NCI-H187 (cell line): ENCODE results near the gene TCF7.
"Not testable (repeated sequence)": the region's sequence is repeated elsewhere in the genome, so short reads cannot be mapped to it uniquely, and the experiment has no call there.

ENCODE experiments used
- DNase-seq, 2 experiments: peaks; one replicate each; lab custom pipeline; 2025; lab: John Stamatoyannopoulos, UW

TCF7 gene

DNA sequence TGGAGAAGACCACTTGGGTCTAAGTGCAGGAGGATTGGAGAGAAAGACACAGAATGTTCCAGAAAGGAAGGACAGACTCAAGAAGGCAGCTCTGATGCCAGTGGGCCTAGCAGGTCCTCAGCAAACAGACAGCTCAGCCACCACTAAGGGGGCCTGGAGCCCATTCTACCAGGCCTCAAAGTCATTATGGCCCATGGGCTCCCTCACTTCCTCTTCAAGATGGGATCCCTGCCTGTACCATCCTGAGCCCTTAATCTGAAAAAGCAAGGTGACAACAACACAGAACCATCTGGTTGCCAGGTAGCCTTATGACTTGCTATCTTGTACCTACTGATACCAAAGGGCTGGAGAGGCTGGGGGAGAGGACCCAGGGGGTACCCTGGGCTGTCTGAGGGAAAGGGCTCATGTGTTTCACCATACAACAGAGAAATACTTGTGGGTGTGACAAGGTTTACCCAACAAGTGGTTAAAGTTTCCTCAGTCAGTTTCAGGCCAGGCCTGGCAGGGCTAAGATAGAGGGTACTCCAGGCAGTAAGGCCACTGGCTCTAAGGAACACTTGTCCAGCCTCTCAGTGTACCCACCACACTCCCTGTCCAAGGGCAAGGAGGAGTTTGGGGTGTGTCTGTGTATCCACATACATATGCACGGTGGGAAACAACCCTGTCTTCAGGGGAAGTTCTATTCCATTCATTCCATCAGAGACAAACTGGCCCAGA is 30.7 kb downstream of the TCF7 start:
- DNase-seq, result no peak

GRCh38 chr5:134145779-134146581 is 31.5 kb downstream of the TCF7 start:
- DNase-seq, result peak; percentile 6 to 12

DNA sequence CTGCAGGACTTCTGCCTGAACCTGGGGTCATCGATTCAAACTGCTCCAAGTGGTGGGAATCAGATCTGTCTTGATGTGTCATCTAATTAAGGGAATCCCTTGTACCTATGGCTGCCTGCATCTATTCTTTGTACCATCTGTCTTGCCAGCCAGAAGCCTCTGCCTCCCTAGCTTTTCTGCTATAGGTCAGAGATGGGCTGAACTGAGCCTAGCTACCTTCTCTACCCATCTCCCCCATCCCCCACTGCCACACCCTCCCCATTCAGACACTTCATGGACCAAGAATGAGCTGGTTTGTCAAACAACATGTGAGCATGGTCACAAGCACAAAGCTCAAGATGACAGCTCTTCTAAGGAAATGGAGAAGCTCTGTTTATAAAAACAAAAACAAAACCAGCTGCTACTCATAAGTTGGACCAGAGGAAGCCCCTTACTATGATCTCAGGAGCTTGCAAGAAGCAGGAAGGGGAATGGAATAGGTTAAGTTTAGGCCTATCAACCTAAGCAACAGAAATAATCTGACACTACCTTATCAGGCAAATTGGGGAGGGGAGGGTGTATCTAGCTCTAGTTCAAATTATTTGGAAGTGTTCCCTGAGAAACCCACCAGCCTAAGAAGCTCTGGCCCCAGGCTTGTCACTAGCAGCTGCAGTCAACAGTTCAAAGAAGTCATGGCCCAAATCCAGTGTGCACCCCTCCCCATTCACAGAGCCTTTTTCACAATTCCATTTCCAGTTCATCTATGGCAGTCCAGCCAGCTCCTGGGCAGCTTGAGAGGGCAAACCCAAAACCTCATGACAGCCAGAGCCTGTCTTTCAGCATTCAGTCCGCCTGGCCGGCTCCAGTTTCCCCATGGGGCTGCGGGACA is 32.4 kb downstream of the TCF7 start:
- no peak for DNase-seq

- no peak for DNase-seq
Measured at GRCh38 chr5:134148316-134148715, 33.8 kb downstream of the TCF7 start.

DNA sequence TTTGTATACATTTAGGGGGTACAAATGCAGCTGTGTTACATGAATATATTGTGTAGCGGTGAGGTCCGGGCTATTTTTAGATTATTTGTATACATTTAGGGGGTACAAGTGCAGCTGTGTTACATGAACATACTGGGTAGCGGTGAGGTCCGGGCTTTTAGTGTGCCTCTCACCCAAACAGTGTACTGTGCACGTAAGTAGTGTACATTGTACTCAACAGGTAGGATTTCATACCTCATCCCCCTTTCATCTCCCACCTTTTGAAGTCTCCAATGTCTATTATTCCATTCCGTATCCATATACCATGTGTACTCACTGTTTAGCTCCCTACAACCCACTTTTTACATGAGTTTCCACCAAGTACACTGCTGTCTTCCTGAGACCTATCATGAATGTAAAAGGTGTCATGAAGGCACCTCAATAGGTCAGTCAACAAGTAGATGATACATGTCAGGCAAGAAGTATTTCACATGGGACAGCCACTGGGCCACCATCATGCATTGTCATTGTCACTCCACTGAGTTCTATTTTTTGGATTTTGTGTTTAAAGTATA is 34.6 kb downstream of the TCF7 start:
- DNase-seq, result no peak

DNA sequence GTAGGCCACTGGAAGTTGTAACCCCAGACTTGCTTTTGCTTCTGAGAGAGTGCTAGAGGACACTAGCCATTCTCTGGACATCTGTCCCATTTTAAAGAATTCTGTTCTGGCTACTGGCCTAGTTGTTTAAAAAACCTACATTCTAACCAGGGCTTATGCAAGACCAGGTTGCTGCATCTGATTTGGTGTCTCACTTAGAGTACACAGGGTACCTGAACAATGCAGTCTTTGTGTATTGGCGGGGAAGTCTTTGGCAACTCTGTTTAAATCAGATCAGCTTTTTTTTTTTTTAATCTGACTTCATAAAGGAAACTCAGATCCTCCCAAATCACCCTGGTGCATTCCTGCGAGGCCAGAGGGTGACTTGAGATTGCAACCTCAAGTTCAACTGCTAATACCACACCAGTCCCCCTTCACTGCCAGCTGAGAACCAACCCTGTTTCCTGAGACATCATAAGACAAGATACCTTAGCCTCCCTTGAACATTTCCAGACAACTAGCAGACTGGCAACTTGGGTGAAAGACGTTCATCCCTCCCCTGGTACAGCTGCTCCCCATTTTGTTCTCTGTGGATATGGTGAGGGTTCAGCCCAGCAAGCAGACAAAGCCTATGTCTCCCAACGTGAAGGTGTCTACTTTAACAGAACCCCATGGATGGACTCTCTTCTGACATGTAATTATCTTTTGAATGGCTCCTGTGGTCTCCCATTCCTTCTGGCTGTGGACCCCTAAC is 35.3 kb downstream of the TCF7 start:
- no peak for DNase-seq

DNA sequence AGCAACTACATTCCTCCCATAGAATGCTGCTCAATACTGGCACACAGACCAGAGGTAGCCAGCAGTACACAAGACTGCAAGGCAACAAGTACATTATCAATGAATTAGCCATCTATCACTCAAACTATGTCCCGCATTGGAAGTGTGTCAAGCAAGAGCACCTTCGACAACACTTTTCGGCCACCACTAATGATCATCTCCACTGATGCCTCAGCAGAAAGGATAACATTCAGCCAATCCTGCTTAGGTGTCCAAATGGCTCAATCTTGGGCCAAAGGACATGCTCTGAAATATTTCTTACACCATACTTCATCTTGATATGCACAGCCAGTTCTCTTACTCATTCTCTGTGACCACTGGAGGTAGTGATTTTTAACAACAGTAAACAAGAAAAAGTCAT is 37.2 kb downstream of the TCF7 start:
- no peak for DNase-seq

GRCh38 chr5:134152173-134152832 is 37.8 kb downstream of the TCF7 start:
- DNase-seq, result not testable (repeated sequence)

GRCh38 chr5:134153241-134153640 is 38.8 kb downstream of the TCF7 start:
- DNase-seq, result no peak

GRCh38 chr5:134153657-134154056 is 39.2 kb downstream of the TCF7 start:
- DNase-seq, result no peak

GRCh38 chr5:134161513-134162395 is 47.3 kb downstream of the TCF7 start:
- no peak for DNase-seq

- DNase-seq, result no peak
Measured at GRCh38 chr5:134162592-134162991, 48.1 kb downstream of the TCF7 start.

GRCh38 chr5:134171972-134172371 is 57.5 kb downstream of the TCF7 start:
- DNase-seq, result no peak

GRCh38 chr5:134174841-134175839 is 60.7 kb downstream of the TCF7 start:
- no peak for DNase-seq

GRCh38 chr5:134175921-134176510 is 61.5 kb downstream of the TCF7 start:
- no peak for DNase-seq

GRCh38 chr5:134176511-134177368 is 62.3 kb downstream of the TCF7 start, which contains the start of gene SKP1:
Gene SKP1, minus strand, starts transcription at chr5:134176950. Its CDS starts 2,928 bp downstream, at chr5:134174022.
- peak; percentile 59 to 82 for DNase-seq
